Activated T-cell treated with anti-CD3 and anti-CD28 coated beads for 24 hours (primary cell): Measurements from ENCODE around the gene ABCC1.
"Not testable (repeated sequence)": the region's sequence is repeated elsewhere in the genome, so short reads cannot be mapped to it uniquely, and the experiment has no call there.

Source experiments
- DNase-seq: peaks from one replicate; pipeline ENCODE4 v3.0.0-alpha.2; 2020; ENCODE audit warnings: low read depth

The ABCC1 gene

DNA sequence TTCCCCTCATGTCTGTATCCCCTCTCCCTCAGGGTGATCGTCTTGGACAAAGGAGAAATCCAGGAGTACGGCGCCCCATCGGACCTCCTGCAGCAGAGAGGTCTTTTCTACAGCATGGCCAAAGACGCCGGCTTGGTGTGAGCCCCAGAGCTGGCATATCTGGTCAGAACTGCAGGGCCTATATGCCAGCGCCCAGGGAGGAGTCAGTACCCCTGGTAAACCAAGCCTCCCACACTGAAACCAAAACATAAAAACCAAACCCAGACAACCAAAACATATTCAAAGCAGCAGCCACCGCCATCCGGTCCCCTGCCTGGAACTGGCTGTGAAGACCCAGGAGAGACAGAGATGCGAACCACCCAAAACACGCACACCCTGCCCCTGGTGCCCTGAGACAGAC is 191.7 kb downstream of the ABCC1 start:
- no peak for DNase-seq

DNA sequence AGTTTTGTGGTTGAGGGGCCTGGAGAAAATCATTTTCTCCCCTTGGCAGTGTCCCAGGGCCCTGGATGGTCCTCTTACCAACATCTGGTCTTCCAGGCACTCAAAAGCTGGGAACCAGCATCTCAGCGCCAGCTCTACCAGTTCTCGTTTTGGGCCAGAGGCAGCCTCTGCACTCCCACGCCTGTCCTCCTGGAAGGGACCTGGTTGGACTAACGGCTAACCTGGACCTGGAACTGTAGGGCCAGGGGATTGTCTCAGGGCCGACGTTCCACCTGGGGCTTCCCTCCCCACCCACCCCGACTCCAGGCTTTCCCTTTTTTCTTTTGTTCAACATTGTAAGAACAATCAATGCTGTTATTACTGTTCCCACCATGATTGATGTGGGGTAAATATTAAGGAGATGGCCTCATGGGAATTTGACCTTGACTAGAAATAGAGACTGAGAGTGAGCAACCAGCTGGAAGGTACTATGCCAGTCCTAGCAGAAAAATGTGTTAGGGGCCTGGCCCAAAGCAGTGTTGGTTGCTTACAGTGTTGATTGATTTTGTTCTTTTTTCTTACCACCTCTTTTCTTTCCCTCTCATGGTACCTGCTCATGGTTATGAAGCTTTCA is 192.5 kb downstream of the ABCC1 start:
- DNase-seq, result no peak

DNA sequence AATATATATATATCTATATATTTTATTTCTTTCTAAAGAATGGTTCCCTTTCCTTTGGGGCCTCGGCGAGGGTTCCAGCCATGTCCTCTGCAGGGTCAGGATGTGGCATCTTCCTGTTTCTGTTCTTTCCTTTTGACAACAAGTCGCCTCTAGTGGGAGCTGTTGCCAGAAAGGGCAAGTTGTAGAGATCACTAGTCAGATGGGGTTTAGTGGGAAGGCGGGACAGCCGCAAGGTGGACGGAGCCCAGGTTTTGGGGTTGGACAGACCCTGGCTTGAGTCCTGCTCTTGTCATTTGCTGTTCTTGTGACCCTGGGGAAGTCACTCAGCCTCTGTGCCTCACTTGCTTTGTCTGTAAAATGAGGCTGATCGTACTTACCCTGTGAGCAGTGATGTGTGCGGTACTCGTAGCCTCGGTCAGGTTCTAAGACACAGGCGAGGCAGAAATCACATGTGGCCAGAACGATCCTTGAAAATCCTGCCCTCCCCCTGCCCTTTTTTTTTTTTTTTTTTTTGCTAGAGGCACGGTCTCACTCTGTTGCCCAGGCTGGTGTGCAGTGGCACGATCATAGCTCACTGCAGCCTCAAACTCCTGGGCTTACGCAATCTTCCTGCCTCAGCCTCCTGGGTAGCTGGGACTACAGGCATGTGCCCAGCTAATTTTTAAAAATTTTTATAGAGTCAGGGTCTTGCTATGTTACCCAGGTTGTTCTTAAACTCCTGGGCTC is 193.8 kb downstream of the ABCC1 start:
- no peak for DNase-seq

DNA sequence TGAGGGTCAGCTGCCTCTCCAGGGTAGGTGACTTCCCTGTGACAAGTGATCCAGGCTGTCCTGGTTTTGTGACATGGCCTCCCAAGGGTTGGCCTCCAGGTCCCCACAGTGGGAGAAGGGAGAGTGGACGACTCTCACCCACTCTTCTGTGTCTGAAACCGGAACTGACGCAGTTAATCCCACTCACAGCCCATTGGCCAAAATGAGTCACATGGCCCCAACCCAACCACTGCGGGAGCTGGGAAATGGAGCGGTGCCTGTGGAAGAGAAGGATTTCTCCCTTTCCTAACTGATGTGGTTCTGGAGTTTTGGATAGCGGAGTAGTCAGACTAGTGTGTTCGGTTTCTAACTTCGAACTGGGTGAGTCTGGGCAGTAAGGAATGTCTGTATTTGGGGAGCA is 194.5 kb downstream of the ABCC1 start:
- DNase-seq, result no peak

DNA sequence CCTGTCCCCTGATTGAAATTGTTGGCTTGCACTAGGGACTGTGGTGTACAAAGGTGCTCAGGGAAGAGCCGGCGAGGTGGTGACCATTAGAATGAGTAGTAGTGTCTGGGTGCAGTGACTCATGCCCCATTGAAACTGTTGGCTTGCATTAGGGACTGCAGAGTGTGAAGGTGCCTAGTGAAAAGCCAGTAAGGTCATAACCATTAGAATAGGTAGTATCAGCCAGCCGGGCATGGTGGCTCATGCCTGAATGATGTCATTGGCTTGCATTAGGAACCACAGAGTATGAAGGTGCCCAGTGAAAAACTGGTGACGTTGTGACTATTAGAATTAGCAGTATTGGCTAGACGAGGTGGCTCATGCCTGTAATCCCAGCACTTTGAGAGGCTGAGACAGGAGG is 195.0 kb downstream of the ABCC1 start:
- DNase-seq, result no peak

DNA sequence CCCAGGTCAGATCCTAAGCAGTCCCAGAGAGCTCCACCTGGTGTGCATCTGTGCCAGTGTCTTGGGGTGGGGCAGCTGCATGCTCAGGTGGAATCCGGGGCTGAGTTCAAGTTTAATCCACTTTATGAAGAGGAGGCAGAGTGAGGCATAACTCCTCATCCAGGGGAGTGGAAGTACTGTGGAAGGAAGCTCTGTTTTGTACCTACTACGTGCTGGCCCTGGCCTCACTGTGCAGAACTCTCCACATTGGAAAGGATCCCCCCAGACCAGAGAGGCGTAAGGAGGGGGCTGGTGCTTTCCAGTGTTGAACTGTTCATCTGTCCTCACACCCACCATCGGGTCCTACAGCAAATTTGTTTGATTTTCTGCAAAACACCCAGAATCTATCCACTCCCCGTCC is 195.9 kb downstream of the ABCC1 start:
- no peak for DNase-seq

DNA sequence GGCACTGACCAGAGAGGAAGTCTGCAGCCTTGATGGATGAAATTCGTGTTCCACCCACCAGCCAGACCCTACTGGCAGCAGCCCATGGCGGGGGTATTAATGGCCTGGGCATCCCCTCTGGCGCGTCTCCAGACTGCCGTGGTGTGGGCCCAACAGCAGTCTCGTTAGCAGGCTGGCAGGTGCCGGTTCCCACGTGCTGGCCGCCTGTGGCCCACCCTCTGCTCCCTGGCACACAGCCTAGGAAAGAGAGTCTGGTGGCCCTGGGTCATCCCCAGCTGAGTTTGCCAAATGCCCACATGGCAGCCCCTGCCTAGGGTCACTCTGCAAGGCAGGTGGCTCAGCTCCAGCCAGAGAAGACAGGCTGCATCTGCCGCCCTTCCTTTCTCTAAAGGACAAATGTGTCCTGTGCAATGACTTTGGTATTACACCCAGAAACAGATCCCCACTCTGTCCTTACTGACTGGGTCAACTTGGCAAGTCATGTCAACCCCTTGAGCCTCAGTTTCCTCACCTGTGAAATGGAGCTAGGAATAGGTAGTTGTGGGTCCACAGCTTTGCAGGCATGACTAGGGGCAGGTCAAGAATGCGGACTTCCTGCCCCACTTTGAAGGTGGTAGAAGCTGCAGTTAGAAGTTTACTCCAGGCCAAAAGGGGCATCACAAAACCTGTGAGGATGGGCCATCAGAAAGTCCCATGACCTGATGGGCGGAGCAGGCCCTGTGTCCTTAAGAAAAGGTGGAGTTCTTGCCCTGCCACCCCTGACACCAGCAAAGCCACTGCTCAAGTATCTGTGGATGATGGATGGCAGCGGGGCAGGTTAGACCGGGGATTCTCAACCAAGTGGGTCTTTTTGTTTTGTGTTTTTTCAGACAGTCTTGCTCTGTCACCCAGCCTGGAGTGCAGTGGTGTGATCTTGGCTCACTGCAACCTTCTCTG is 197.2 kb downstream of the ABCC1 start:
- no peak for DNase-seq

DNA sequence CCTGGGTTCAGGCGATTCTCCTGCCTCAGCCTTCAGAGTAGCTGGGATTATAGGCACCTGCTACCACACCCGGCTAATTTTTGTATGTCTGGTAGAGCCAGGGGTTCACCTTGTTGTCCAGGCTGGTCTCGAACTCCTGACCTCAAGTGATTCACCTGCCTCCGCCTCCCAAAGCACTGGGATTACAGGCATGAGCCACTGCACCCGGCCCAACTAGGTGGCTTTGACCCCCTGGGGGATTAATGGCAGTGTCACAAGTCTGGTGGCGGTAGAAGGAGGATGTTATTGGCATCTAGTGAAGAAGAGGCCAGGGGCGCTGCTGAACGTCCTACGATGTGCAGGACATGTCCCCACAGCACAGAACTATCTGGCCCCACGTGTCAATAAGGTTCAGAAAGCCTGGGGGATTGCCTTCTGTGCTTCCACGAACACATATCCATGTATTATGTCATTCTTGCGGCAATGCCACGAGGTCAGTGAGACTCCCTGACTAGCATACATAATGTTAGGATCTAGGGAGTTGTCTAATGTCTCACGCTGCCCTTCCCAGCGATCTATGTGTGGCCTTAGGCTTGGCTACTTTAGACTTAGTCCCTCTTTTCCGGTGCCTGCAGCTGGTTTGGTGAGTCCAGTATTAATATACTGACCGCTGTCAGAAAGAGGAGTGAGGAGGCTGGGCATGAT is 198.0 kb downstream of the ABCC1 start:
- DNase-seq, result no peak

DNA sequence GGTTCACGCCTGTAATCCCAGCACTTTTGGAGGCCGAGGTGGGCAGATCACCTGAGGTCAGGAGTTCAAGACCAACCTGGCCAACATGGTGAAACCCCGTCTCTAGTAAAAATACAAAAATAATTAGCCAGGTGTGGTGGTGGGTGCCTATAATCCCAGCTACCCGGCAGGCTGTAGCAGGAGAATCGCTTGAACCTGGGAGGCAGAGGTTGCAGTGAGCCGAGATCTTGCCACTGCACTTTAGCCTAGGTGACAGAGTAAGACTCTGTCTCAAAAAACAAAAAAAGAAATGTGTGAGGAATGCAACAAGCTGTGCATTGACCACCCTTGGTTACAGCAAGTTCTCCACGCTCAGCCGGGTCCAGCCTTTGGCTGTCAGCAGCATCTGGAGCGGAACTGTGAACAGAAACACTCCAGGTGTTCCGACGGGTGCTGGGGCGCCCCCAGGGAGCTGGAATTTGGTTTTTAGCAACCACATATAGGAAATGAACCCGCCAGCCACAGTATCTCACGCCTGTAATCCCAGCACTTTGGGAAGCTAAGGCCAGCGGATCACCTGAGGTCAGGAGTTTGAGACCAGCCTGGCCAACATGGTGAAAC is 198.7 kb downstream of the ABCC1 start:
- not testable (repeated sequence) for DNase-seq

DNA sequence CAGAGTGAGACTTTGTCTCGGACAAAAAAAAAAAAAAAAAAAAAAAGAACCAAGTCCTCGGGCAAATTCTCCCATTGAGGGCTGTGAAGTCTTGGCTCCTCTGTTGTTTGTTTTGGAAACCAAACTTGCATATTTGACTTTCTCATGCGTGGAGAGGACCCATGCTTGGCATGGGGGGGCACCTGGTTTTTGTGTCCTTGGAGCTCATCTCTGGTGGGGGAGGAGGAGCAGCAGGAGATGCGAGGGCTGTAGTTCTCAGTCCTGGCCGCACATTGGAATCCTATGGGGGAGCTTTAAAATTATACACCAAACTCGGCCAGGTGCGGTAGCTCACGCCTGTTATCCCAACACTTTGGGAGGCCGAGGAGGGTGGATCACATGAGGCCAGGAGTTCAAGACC is 199.3 kb downstream of the ABCC1 start:
- DNase-seq, result no peak

DNA sequence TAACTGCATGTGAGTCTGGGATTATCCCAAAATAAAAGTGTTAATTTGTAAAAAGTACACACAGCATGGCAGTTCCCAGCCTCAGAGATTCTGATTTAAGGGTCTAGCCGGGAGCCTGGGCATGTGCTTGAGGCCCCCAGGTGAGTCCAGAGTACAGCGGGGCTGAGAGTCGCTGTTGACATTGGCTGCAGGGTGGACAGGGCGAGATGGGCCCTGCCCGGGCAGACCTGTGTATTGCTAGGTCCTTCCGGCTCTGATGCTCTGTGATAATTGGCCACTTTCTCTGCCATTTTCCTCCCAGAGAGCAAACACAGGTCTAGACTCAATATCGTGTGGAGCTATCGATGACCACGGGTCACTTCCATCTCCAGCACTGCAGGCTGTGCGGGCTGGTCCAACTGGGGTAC is 200.3 kb downstream of the ABCC1 start:
- no peak for DNase-seq

DNA sequence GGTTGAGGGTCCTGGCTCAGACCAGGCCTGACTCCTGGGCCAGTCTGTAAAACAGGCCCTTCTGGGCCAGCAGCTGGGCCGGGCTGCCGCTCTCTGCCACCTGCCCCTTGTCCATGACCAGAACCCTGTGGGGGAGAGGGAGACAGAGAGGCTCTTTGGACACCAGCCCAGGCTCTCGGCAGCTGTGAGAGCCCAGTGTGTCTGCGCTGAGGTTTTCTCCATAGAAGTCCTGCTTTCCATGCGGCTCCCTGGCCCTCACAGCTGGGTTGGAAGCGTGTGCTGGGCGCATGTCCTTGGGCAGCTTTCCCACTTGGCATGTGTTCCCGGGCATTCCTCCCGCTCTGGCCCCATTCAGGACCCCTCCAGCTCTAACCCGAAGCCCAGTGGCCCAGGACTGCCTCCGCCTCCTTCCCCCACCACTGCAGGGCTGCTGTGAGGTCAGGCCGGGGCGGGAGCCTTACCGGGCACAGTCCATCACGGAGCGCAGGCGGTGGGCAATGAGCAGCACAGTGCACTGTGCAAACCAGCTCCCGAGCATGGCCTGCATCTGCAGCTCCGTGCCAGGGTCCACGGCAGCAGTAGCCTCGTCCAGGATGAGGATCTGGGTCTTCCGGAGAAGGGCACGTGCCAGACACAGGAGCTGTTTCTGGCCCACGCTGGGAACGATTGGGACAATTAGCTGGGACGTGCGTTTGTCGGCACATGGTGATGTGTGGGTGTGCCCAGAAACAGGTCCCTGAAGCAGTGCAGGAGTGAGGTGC is 200.9 kb downstream of the ABCC1 start:
- DNase-seq, result no peak

DNA sequence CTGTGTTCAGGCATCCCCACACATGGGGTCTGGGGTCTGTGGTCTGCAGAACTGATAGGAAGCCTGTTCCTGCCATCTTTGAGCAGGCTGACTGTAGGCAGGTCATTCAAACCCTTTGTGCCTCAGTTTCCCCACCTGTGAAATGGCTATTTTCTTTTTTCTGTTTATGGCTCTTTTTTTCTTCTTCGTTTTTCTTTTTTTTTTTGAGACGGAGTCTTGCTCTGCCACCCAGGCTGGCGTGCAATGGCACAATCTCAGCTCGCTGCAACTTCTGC is 201.4 kb downstream of the ABCC1 start:
- DNase-seq, result no peak

DNA sequence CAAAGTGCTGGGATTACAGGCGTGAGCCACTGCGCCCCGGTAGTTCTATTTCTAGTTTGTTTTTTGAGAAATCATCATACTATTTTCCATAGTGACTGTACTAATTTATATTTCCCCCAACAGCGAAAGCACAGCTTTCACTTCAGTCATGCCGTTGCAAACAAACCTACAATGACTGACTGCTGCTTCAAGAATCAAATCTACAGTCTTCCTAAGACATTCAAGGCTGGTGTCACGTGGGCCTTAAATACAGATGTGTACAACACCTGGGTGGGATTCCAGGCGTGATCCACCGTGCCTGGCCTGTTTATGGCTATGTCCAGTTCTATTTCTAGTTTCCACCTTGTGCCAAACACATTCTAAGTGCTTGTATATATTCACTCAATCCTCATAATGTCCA is 201.9 kb downstream of the ABCC1 start:
- no peak for DNase-seq

DNA sequence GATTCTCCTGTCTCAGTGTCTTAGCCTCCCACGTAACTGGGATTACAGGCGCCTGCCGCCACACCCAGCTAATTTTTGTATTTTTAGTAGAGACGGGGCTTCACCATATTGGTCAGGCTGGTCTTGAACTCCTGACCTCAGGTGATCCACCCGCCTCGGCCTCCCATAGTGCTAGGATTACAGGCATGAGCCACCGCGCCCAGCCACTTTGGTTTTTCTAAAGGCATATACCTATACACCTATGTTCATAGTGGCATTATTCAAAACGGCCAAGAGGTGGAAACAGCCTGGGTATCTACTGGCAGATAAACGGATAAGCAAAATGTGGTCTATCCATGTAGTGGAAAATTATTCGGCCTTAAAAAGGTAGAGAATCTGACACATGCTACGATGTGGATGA is 203.6 kb downstream of the ABCC1 start:
- DNase-seq, result not testable (repeated sequence)

DNA sequence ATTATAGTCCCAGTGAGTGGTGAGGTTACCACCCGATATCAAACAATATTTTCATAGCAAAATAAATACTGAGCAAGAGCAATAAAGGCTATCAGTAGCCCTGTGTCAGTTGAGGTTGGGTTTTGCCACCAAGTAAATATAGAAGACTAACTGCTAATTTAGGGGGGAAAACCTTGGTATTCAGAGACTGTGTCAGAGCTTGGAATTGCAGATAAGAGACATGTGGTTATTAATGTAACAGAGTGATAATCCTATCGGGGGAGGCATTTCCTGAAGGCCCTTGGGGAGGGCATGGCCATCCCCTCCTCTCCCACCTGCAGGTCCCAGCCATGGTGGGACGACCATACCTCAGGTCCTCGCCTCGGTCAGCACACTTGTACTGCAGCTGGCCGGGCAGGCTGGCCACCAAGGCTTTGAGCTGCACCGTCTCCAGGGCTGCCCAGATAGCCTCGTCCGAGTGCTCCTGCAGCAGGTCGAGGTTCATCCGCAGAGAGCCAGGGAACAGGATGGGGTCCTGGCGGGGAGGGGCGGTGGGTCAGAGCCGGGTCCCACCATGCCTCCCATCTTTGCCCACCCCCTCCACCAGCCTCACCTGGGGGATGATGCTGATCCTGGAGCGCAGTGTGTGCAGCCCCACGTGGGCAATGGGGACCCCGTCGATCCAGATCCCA is 205.0 kb downstream of the ABCC1 start:
- no peak for DNase-seq

DNA sequence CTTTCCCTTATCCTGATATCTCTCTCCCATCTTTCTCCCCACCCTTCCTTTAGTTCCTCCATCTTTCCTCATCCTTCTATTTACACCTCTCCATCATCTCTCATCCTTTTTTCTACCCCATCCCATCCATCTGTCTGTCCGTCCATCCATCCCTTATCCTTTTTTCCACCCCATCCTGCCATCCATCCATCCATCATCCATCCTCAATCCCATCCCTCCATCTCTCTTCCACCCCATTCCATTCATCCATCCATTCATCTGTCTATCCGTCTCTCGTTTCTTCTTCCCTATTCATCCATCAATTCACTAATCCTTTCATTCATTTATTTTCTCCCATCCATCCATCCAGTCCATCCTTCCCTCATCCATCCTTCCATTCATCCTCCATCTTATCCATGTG is 205.8 kb downstream of the ABCC1 start:
- no peak for DNase-seq

DNA sequence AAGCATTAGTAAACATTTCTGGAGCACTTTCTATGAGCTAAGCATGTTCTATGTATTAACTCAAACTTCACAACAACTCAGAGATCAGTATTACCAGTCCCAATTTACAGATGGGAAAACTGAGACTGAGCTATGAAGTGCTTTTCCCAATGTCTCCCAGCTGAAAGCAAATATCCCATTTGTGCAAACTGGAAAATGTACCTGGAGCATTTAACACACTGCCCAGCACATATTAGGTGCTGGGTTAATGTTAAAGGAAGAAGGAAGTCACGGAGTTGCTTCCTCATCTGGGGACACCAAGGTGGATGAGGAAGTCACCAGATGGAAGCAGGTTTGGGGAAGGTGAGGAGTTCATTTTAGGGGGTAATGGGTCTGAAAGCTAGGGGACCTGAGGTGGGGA is 207.8 kb downstream of the ABCC1 start:
- DNase-seq, result no peak

DNA sequence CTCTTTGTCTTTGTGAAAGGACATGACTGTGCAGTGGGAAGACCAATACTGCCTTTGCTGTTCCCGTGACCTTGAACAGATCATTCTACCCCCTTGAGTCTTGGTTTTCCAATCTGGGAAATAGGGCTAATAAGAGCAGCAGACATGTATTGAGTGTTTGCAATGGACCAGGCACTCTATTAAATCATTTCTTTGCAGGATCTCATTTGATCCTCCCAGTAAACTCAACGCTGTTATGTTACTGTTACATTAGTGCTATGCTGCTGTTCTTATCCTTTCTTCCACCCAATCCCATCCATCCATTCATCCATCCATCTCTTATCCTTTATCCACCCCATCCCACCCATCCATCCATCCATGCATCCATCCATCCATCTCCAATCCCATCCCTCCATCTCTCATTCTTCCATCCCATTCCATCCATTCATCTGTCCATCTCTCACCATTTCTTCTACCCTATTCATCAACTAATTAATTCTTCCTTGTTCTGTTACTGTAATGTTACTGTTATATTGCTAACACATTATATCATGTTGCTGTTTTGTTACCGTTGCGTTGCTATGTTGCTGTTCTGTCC is 208.8 kb downstream of the ABCC1 start:
- DNase-seq, result no peak

DNA sequence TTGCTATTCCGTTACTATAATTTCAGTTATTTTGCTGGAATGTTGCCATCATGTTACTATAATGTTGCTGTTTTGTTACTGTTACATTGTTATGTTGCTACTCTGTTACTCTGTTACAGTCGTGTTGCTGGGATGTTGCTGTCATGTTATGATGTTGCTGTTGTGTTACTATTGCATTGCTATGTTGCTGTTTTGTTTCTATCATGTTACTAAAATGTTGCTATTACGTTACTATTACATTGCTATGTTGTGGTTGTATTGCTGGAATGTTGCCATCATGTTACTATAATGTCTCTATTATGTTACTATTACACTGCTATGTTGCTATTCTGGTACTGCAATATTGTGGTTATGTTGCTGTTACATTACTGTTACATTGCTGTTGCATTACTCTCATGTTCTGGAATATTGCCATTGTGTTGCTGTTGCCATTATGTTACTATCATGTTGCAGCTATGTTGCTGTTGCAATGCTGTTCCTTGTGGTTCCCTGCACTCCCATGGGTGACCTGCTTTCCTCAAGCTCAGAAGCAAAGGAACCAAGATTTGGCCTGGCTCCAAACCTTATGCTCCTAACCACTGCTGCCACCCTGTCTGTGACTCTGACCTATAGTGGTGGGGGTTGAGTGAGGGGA is 209.4 kb downstream of the ABCC1 start:
- no peak for DNase-seq
